PC-3 (cell line): Measurements from ENCODE around the gene MYMK.

Experiments
- EZH2 ChIP-seq: fragments of 300-600 bp; sonication (generic); IDR thresholded peaks from one replicate; pipeline ENCODE4 v1.6.1; 2017; ENCODE audit warnings: antibody characterized with exemption, mild to moderate bottlenecking, low read length; ENCODE audit not compliant: unreplicated experiment
- EZH2phosphoT487 ChIP-seq: fragments of 300-600 bp; sonication (generic); IDR thresholded peaks from 2 replicates; pipeline ENCODE4 v1.6.1; 2018; ENCODE audit warnings: mild to moderate bottlenecking, antibody characterized with exemption, low read length, borderline replicate concordance
- TF ChIP-seq, protein P1 (sequence below): fragments of 300-600 bp; sonication (generic); conservative IDR thresholded peaks from 2 replicates; pipeline ENCODE4 v1.5.1; 2017; ENCODE audit warnings: antibody characterized with exemption, low read depth, mild to moderate bottlenecking, low read length

DNA sequence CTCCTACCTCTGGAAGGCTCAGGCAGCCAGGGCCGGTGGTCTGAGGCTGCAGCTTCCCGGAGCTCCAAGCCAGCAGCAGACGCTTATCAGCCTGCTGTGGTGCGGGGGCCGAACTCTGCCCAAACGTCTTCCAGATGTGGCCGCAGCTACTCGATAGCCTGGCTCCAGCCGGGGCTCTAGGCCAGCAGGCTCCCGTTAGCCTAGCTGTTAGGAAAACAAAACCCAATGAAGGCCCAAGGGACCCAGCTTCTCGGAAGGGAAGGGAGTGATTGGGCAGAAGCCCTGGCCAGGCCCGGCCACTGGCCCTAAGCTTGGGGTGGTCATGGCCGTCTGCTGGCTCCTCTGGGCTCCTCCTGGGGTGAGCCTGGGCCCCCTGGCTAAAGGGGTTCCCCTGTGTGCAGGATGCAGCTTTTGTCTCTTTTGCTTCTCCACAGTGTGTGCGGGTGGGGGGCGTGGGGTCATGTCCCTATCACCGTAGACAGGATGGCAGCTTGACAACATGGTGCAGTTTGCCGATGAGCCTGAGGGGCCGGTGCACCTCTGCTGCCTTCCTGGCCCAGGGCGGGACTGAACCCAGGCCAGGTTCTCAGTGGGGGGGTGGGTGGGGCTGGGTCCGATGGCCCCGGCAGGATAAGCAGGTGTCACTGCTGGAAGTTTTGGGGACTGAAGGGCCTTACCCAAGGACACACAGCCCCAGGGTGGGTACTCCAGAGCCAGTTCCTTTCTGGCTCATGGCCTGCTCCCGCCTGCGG, 18.7 kb downstream of the MYMK start:
- TF ChIP-seq EZH2 (no peak), EZH2phosphoT487 (no peak)
- TF ChIP-seq, protein P1, sequence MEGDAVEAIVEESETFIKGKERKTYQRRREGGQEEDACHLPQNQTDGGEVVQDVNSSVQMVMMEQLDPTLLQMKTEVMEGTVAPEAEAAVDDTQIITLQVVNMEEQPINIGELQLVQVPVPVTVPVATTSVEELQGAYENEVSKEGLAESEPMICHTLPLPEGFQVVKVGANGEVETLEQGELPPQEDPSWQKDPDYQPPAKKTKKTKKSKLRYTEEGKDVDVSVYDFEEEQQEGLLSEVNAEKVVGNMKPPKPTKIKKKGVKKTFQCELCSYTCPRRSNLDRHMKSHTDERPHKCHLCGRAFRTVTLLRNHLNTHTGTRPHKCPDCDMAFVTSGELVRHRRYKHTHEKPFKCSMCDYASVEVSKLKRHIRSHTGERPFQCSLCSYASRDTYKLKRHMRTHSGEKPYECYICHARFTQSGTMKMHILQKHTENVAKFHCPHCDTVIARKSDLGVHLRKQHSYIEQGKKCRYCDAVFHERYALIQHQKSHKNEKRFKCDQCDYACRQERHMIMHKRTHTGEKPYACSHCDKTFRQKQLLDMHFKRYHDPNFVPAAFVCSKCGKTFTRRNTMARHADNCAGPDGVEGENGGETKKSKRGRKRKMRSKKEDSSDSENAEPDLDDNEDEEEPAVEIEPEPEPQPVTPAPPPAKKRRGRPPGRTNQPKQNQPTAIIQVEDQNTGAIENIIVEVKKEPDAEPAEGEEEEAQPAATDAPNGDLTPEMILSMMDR, result no peak
